ENCODE data around the gene SLC39A11.
A peak's percentile ranks its signal among the peaks of the same experiment; 100 is the strongest.

SLC39A11 gene

GRCh38 chr17:72609501-72609900, 483.0 kb downstream of the SLC39A11 start:
- no peak overlapping the region for H3K27ac ChIP-seq
- H3K9me3 ChIP-seq (ENCODE audit: severe bottlenecking): peaks cover 6% of the 10 kb centered on the region
- no peaks in the 10 kb centered on the region for H3K36me3 ChIP-seq
- no peak for DNase-seq
- H3K4me3 ChIP-seq (ENCODE audit: low read depth, low read length): no peak overlapping the region
- TF ChIP-seq CTCF (IDR thresholded peaks at IDR 0.05; ENCODE audit: low read depth, low read length): no peak
- no peaks in the 10 kb centered on the region for H3K27me3 ChIP-seq (ENCODE audit: insufficient read depth, low read depth, severe bottlenecking)

GRCh38 chr17:72608436-72608835, 484.1 kb downstream of the SLC39A11 start:
- H3K9me3 ChIP-seq (ENCODE audit: severe bottlenecking): peaks cover 6% of the 10 kb centered on the region
- H3K36me3 ChIP-seq: no peaks in the 10 kb centered on the region
- no peaks in the 10 kb centered on the region for H3K27me3 ChIP-seq (ENCODE audit: insufficient read depth, low read depth, severe bottlenecking)
- no peak overlapping the region for H3K4me3 ChIP-seq (ENCODE audit: low read depth, low read length)
- H3K27ac ChIP-seq: no peak overlapping the region
- no peak for TF ChIP-seq CTCF (IDR thresholded peaks at IDR 0.05; ENCODE audit: low read depth, low read length)
- no peak for DNase-seq

- H3K9me3 ChIP-seq (ENCODE audit: severe bottlenecking): peaks cover 6% of the 10 kb centered on the region
- H3K27me3 ChIP-seq (ENCODE audit: insufficient read depth, low read depth, severe bottlenecking): no peaks in the 10 kb centered on the region
- DNase-seq: no peak
- H3K27ac ChIP-seq: no peak overlapping the region
- H3K36me3 ChIP-seq: no peaks in the 10 kb centered on the region
- TF ChIP-seq CTCF (IDR thresholded peaks at IDR 0.05; ENCODE audit: low read depth, low read length): no peak
- H3K4me3 ChIP-seq (ENCODE audit: low read depth, low read length): no peak overlapping the region
Observed at GRCh38 chr17:72606656-72607055, 485.8 kb downstream of the SLC39A11 start.

DNA sequence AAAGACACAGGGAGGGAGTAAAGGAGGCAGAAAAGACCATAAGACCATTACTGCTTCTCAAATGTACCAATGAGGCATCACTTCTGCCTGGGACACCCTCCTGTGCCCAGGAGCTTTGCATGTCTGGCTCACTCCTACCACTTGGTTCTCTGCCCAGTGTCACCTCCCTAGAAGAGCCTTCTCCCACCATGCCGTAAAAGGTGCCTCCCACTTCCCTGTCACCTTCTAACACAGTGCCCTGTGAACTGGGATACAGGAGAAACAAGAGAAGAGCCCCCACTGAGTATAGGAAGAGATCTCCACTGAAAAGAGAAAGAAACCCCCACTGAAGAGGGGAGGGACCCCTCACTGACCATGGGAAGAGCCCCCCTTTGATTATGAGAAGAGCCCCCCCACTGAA, 486.9 kb downstream of the SLC39A11 start:
- TF ChIP-seq CTCF (IDR thresholded peaks at IDR 0.05; ENCODE audit: low read depth, low read length): no peak
- Histone ChIP-seq H3K36me3 (no peaks in the 10 kb centered on the region), H3K9me3 (ENCODE audit: severe bottlenecking) (peaks cover 6% of the 10 kb centered on the region), H3K4me3 (ENCODE audit: low read depth, low read length) (no peak overlapping the region), H3K27ac (no peak overlapping the region), H3K27me3 (ENCODE audit: insufficient read depth, low read depth, severe bottlenecking) (no peaks in the 10 kb centered on the region)
- DNase-seq: no peak

GRCh38 chr17:72604518-72604917, 488.0 kb downstream of the SLC39A11 start:
- peak; percentile 61 for DNase-seq
- Histone ChIP-seq H3K9me3 (ENCODE audit: severe bottlenecking) (peaks cover 6% of the 10 kb centered on the region), H3K4me3 (ENCODE audit: low read depth, low read length) (no peak overlapping the region), H3K27ac (no peak overlapping the region; the same call in 1 of the 2 replicates), H3K36me3 (no peaks in the 10 kb centered on the region), H3K27me3 (ENCODE audit: insufficient read depth, low read depth, severe bottlenecking) (no peaks in the 10 kb centered on the region)
- TF ChIP-seq CTCF (IDR thresholded peaks at IDR 0.05; ENCODE audit: low read depth, low read length): no peak

DNA sequence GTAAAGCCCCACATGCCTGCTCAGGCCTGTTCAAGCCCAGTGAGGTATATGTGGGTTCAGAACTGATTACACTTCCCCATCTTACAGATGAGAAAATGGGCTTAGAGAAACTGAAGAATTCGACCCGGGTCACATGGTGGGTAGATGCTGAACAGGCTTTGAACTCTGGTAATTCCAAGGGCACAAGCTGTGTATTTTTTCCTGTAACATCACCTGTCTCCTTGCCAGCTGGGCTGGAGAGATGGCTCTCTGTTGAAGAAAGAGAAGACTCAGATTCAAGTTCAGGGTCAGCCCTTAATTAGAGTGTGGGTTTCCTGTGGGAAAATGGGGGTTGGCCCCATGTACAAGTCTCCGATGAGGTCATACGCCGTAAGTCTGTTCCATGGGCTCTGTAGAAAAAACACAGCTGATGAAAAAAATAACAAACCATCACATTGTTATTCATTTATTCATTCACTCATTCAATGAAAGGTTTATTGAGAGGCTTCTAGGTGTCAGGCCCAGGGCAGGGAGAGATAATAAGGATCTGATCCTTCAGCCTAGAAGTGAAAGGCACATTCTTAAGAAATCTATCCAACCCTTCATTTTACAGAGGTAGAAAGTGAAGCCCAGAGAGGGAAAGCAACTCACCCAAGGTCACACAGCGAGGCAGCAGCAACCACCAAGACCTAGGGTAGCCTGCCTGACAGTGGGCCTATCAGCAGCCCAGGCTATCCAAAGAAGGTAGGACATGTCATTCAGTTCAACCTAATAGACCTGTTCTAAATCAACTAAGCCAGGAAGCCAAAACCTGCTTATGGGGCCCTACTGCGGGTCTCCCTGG, 488.9 kb downstream of the SLC39A11 start:
- DNase-seq: no peak
- H3K27ac ChIP-seq: no peak overlapping the region

More for the DNA sequence above, 488.9 kb downstream of the SLC39A11 start:
- no peak for TF ChIP-seq CTCF (IDR thresholded peaks at IDR 0.05; ENCODE audit: low read depth, low read length)
- Histone ChIP-seq H3K9me3 (ENCODE audit: severe bottlenecking) (peaks cover 5% of the 10 kb centered on the region), H3K36me3 (no peaks in the 10 kb centered on the region), H3K27me3 (ENCODE audit: insufficient read depth, low read depth, severe bottlenecking) (no peaks in the 10 kb centered on the region), H3K4me3 (ENCODE audit: low read depth, low read length) (no peak overlapping the region)

Data from WERI-Rb-1 (cell line).